Endothelial cell of umbilical vein (primary cell): ENCODE data around the gene OASL.

ENCODE experiments used
- CTCF ChIP-seq, 2 donors: IDR thresholded peaks; 1 replicate in 1 of 2; 2 replicates in 1 of 2; pipeline ENCODE4 v1.5.1; 2011; ENCODE audit warnings: low read length in 2 of 2, mild to moderate bottlenecking in 2 of 2, moderate library complexity in 2 of 2, control low read depth in 1 of 2, inconsistent platforms in 1 of 2, low read depth in 1 of 2; ENCODE audit not compliant: insufficient read depth in 1 of 2; ENCODE audit errors: extremely low read depth in 1 of 2
- EZH2 ChIP-seq: IDR thresholded peaks from 2 replicates; pipeline ENCODE4 v1.6.1; 2012; ENCODE audit warnings: borderline replicate concordance, low read depth, mild to moderate bottlenecking, moderate library complexity, low read length, inconsistent platforms; ENCODE audit not compliant: severe bottlenecking
- MAX ChIP-seq: IDR thresholded peaks from 2 replicates; pipeline ENCODE4 v1.6.1; 2011; ENCODE audit not compliant: insufficient read depth, insufficient read length
- POLR2A ChIP-seq: IDR thresholded peaks from 2 replicates; pipeline ENCODE4 v1.6.1; 2012; ENCODE audit warnings: low read depth, mild to moderate bottlenecking, control low read depth, low read length
- POLR2AphosphoS5 ChIP-seq: IDR thresholded peaks from 2 replicates; pipeline ENCODE4 v1.6.1; 2012; ENCODE audit warnings: low read depth, mild to moderate bottlenecking, control low read depth, low read length, moderate library complexity; ENCODE audit not compliant: insufficient read depth

- TF ChIP-seq POLR2AphosphoS5 (no peak), CTCF (IDR thresholded peaks at IDR 0.05; ENCODE audit: extremely low read depth in 1 of 2, insufficient read depth in 1 of 2, low read depth in 1 of 2, low read length in 2 of 2) (no peak), POLR2A (no peak), EZH2 (no peak), MAX (no peak)
These were observed 13.4 kb downstream of the OASL start for GRCh38 chr12:121025442-121026226.
